Fibroblast of lung (primary cell): Measurements from ENCODE around the gene NUDT6.

Experiments
- CTCF ChIP-seq, 2 donors: IDR thresholded peaks in 1 of 2; conservative IDR thresholded peaks in 1 of 2; 1 replicate in 1 of 2; 2 replicates in 1 of 2; pipeline ENCODE4 v1.5.1; 2011 to 2012; ENCODE audit warnings: low read length in 2 of 2, control low read depth in 1 of 2, inconsistent platforms in 1 of 2, low read depth in 1 of 2, mild to moderate bottlenecking in 1 of 2
- EZH2 ChIP-seq: IDR thresholded peaks from 2 replicates; pipeline ENCODE4 v1.5.1; 2012; ENCODE audit warnings: low read length, control low read depth, mild to moderate bottlenecking; ENCODE audit errors: missing control alignments

DNA sequence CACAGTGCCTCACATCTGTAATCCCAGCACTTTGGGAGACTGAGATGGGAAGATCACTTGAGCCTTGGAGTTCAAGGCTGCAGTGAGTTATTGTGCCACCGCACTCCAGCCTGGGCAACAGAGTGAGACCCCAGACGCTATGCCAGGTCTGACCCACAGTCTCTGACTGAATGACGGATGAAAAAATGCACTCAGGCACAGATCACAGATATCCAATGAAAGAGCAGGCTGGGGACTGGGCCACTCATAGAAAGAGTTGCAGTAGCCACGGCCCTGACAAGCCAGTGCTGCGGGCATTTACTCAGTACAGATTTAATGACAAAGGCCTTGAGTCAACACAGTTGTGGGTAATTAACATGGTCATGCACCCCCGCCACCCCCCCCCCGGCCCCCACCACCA is 22.7 kb downstream of the NUDT6 start:
- TF ChIP-seq CTCF (conservative IDR thresholded peaks at IDR 0.05 in 1 of 2, IDR thresholded peaks at IDR 0.05 in 1 of 2; ENCODE audit: low read depth in 1 of 2, low read length in 2 of 2) (no peak), EZH2 (no peak)
